Stimulated activated CD8-positive, alpha-beta memory T cell treated with anti-CD3 and anti-CD28 coated beads, Interleukin-7, amount 100 ng/mL, for 1 hour (primary cell): ENCODE measurements around the gene RNU5B-1.
A peak's percentile ranks its signal among the peaks of the same experiment; 100 is the strongest.
"Not testable (repeated sequence)": the region's sequence is repeated elsewhere in the genome, so short reads cannot be mapped to it uniquely, and the experiment has no call there.

ENCODE experiments used
- DNase-seq, 2 donors: peaks; one replicate each; pipeline ENCODE4 v3.0.0-alpha.2; 2020; ENCODE audit warnings: low read depth in 2 of 2

The RNU5B-1 gene

DNA sequence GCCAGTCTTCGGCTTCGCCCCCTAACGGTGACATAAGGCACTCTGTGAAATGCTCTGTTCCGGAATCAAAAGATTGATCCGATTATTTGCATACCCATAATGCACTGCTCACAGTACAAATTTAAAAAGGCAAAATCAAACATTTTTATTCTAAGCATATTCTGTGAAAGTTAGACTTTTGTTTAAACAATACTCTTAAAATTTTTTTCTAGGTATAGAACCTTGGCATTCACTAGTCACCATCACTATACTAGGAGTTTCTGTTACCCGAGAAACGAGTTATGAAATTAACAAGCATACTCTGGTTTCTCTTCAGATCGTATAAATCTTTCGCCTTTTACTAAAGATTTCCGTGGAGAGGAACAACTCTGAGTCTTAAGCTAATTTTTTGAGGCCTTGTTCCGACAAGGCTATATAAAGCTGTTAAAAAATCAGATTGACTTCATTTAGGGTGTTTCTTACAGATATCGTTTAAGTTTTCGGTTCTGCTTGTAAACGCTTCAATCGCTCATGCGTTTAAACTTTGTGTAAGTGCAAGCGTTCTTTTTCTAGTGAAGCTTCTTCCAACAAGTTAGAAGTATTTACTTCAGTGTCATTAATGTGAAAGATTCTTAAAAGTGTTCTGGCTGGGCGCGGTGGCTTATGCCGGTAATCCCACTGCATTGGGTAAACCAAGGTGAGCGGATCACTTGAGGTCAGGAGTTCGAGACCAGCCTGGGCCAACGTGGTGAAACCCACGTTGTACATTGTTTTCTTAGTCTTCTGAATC lies at the start of gene RNU5B-1:
Gene RNU5B-1, plus strand, starts transcription at position 297 of the 769 bp plus-strand sequence.
- peak; percentile 41 to 45 for DNase-seq

- DNase-seq, result no peak
Observed at GRCh38 chr15:65254758-65255157, 49.7 kb upstream of the RNU5B-1 start.

GRCh38 chr15:65255486-65256140 lies 48.9 kb upstream of the RNU5B-1 start:
- no peak for DNase-seq

- DNase-seq, result no peak
Observed at GRCh38 chr15:65258375-65259262, 45.9 kb upstream of the RNU5B-1 start.

- DNase-seq, result no peak
Observed at GRCh38 chr15:65259367-65259797, 45.1 kb upstream of the RNU5B-1 start.

GRCh38 chr15:65260968-65261367 lies 43.5 kb upstream of the RNU5B-1 start:
- DNase-seq, result no peak

- DNase-seq, result no peak
Observed at GRCh38 chr15:65263313-65263712, 41.2 kb upstream of the RNU5B-1 start.

DNA sequence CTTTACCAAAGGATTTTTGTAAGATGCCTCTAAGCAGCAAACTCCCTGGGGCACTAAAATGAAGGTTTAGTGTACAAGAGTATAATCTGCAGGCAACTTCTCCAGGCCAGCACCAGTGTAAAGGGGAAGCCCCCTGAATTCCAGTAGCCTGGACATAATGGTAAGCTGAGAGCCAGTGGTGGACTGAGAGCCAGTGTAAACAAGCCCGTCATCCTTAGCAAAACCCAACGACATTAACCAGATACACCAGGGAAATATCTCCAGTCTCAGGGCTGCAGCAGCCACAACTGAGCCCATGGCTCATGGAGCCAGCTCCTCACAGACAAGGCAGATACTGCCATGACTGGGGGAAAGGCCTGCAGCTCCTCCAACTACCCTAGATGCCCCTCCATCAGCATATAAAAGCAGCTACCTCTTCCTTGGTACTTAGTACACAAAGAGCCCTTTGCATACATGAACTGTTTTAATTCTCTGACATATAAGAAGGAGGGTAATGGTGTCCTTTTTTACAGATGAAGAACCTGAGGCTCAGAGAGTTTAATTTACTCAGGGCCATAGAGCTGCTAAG lies 39.5 kb upstream of the RNU5B-1 start:
- DNase-seq, result no peak

GRCh38 chr15:65266469-65266868 lies 38.0 kb upstream of the RNU5B-1 start:
- DNase-seq, result no peak

GRCh38 chr15:65268411-65268810 lies 36.1 kb upstream of the RNU5B-1 start:
- DNase-seq, result no peak

DNA sequence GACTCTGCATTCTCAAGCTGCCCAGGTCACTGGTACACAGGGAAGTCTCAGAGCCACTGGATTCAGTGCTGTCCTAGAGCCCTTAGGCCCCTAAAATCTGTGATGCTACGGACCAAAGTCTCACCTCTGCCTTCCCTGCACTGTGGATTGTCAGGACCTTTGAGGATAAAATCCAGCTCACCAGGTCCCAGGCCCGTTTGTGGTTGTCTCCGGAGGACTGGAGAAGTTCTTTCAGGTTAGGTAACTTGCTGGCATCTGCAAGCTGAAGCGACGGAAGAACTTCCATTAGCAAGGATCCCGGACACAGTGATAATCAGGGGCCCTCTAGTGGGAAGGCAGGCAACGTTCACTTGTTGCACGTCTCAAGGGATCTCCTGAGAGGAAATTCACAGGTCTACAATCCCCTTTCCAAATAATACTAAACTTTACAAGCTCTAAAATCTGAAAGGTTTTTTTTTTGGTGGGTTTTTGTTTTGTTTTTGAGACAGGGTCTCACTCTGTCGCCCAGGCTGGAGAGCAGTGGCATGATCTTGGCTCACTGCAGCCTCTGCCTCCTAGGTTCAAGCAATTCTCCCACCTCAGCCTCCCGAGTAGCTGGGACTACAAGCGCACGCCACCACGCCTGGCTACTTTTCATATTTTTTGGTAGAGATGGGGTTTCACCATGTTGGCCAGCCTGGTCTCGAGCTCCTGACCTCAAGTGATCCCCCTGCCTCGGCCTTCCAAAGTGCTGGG lies 33.5 kb upstream of the RNU5B-1 start:
- DNase-seq, result not testable (repeated sequence)

GRCh38 chr15:65275104-65275727 lies 29.3 kb upstream of the RNU5B-1 start:
- no peak for DNase-seq

GRCh38 chr15:65275728-65276126 lies 28.8 kb upstream of the RNU5B-1 start:
- no peak for DNase-seq

DNA sequence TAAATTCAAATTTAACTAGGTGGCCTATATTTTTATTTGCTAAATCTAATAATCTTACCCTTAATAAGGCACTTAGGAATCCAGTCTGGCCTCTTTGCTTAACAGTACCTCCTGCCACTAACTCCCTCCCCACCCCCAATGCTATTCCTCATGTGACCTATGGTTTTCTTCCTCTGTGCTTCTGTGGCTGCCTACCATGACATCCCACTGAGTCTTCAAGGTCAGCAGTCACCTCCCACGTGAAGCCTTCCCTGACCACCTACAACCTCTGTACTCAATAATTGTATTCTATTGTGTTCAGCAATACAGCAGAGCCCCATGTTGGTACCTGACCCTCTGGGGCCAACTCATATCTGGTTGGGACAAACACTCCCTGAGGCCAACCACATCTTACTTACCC lies 27.5 kb upstream of the RNU5B-1 start:
- DNase-seq, result no peak

DNA sequence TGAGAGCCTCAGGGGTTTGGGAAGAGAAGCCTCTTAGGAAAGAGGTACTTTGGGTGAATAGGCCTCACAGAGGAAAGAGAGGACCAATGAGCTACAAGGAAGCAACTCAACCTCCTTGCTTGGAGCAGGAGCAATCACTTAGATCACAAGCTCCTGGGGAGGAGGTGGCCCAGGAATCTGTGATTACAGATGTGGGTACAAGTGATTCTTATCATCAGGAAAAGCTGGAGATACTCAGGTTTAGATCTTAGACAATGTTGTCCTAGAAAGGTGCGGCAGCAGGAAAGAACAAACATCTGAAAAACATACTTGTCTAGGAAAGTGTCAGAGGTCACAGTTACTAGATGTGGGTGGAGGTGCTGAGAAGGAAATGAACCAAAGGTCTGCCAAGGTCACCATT lies 26.0 kb upstream of the RNU5B-1 start:
- no peak for DNase-seq

GRCh38 chr15:65285291-65286068 lies 19.0 kb upstream of the RNU5B-1 start:
- no peak for DNase-seq

DNA sequence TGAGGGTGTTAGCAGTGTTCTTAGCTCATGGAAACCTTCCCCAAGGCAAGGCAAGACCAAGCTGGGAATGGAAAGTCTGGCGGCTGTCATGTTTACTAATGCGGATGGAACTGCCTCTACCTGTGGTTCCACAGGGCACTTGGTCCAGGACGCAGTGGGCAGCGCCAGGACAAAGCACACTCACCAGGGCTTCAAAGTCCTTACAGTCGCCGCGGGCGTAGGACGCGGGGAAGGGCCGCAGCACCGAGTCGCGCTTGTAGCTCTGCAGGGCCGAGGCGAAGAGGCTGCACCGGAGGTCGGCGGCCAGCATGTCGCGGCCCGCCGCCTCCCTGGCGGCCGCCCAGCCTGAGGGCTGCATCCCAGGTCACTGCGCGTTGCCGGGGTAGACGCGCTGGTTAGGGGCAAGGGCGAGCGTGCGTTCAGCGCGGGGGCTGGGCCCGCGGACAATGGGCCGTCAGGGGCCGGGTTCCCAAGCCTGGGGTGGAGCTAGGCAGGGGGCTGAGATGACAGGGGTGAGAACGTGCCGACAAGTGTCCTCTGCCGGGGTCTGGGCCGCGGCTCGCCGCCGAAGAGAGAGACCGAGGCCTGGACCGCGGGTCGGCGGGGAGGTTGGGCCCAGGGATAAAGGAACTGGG lies 18.3 kb upstream of the RNU5B-1 start:
- no peak for DNase-seq

- DNase-seq, result peak; percentile 83 to 86
Observed at GRCh38 chr15:65286704-65287519, 17.6 kb upstream of the RNU5B-1 start, which contains the start of gene PARP16. TSS of gene PARP16 (minus strand) at chr15:65286883. CDS start at chr15:65286426, 457 bp downstream.

- no peak for DNase-seq
Observed at GRCh38 chr15:65287520-65287855, 17.0 kb upstream of the RNU5B-1 start.
